H9 (cell line): ENCODE results near the gene MYMX. TPM values are rescaled to one million over a fixed set of nuclear protein-coding genes. Genes with fewer than 3 reads are reported as not detected.

Experiments
- DNase-seq: peaks from one replicate; pipeline ENCODE4 v3.0.0-alpha.2; 2017
- H2AFZ ChIP-seq: one replicate; pipeline ENCODE4 v1.6.1; 2013; ENCODE audit warnings: mild to moderate bottlenecking, low read length, control low read depth, moderate library complexity
- H2AK5ac ChIP-seq: 2 replicates; pipeline ENCODE4 v1.6.1; 2013; ENCODE audit warnings: low read length, control low read depth, mixed read lengths; ENCODE audit not compliant: insufficient read length
- H2BK120ac ChIP-seq: one replicate; pipeline ENCODE4 v1.6.1; 2013; ENCODE audit warnings: low read depth, mild to moderate bottlenecking, low read length, control low read depth, inconsistent platforms; ENCODE audit not compliant: poor library complexity, severe bottlenecking
- H2BK12ac ChIP-seq: 2 replicates; pipeline ENCODE4 v1.6.1; 2013; ENCODE audit warnings: low read length, control low read depth, mixed read lengths, low read depth; ENCODE audit not compliant: insufficient read length
- H2BK15ac ChIP-seq: 2 replicates; pipeline ENCODE4 v1.6.1; 2013; ENCODE audit warnings: low read depth, low read length, control low read depth
- H2BK20ac ChIP-seq: one replicate; pipeline ENCODE4 v1.6.1; 2013; ENCODE audit warnings: low read depth, mild to moderate bottlenecking, low read length, control low read depth, inconsistent platforms; ENCODE audit not compliant: poor library complexity, severe bottlenecking
- H2BK5ac ChIP-seq: 2 replicates; pipeline ENCODE4 v1.6.1; 2013; ENCODE audit warnings: low read length, control low read depth, mixed read lengths; ENCODE audit not compliant: insufficient read length
- H3K14ac ChIP-seq: 2 replicates; pipeline ENCODE4 v1.6.1; 2013; ENCODE audit warnings: low read length, control low read depth; ENCODE audit not compliant: insufficient read depth
- H3K18ac ChIP-seq: 2 replicates; pipeline ENCODE4 v1.6.1; 2013; ENCODE audit warnings: low read depth, mild to moderate bottlenecking, mixed read lengths, low read length, control low read depth; ENCODE audit not compliant: insufficient read length
- H3K23ac ChIP-seq: 2 replicates; pipeline ENCODE4 v1.6.1; 2013; ENCODE audit warnings: low read length, control low read depth, mixed read lengths, low read depth; ENCODE audit not compliant: insufficient read length
- H3K23me2 ChIP-seq: 2 replicates; pipeline ENCODE4 v1.6.1; 2013; ENCODE audit warnings: low read depth, mild to moderate bottlenecking, mixed read lengths, low read length, control low read depth; ENCODE audit not compliant: insufficient read length, poor library complexity, severe bottlenecking
- H3K27ac ChIP-seq: 2 replicates; pipeline ENCODE4 v1.5.1; 2013; ENCODE audit warnings: low read length, control low read depth, mixed read lengths, low read depth; ENCODE audit not compliant: insufficient read length
- H3K27me3 ChIP-seq: 2 replicates; pipeline ENCODE4 v1.6.1; 2013; ENCODE audit warnings: low read length, control low read depth, inconsistent platforms; ENCODE audit not compliant: insufficient read depth
- H3K4ac ChIP-seq: 2 replicates; pipeline ENCODE4 v1.6.1; 2013; ENCODE audit warnings: low read depth, mild to moderate bottlenecking, control low read depth, inconsistent platforms, low read length, moderate library complexity
- H3K4me1 ChIP-seq: 2 replicates; pipeline ENCODE4 v1.6.1; 2013; ENCODE audit warnings: low read length, control low read depth, inconsistent platforms; ENCODE audit not compliant: insufficient read depth
- H3K4me2 ChIP-seq: 2 replicates; pipeline ENCODE4 v1.6.1; 2013; ENCODE audit warnings: low read length, control low read depth, mixed read lengths; ENCODE audit not compliant: insufficient read length, insufficient read depth
- H3K56ac ChIP-seq: 2 replicates; pipeline ENCODE4 v1.6.1; 2013; ENCODE audit warnings: low read depth, mild to moderate bottlenecking, mixed read lengths, low read length, control low read depth; ENCODE audit not compliant: insufficient read length
- H3K79me1 ChIP-seq: 2 replicates; pipeline ENCODE4 v1.6.1; 2013; ENCODE audit warnings: low read depth, mild to moderate bottlenecking, moderate library complexity, low read length, control low read depth, inconsistent platforms; ENCODE audit not compliant: insufficient read depth, poor library complexity, severe bottlenecking
- H3K79me2 ChIP-seq: 2 replicates; pipeline ENCODE4 v1.6.1; 2013; ENCODE audit warnings: low read length, control low read depth, inconsistent platforms; ENCODE audit not compliant: insufficient read depth
- H3K9ac ChIP-seq: 2 replicates; pipeline ENCODE4 v1.6.1; 2013; ENCODE audit warnings: low read length, control low read depth, mixed read lengths; ENCODE audit not compliant: insufficient read length; ENCODE audit errors: extremely low read depth
- H3K9me3 ChIP-seq: one replicate; pipeline ENCODE4 v1.6.1; 2013; ENCODE audit warnings: low read depth, low read length, inconsistent platforms; ENCODE audit not compliant: control insufficient read depth
- H3T11ph ChIP-seq: one replicate; pipeline ENCODE4 v1.6.1; 2013; ENCODE audit warnings: mild to moderate bottlenecking, low read length, control low read depth, inconsistent platforms
- H4K20me1 ChIP-seq: one replicate; pipeline ENCODE4 v1.6.1; 2013; ENCODE audit not compliant: control insufficient read depth, insufficient read length, insufficient read depth
- H4K5ac ChIP-seq: 2 replicates; pipeline ENCODE4 v1.6.1; 2013; ENCODE audit warnings: low read depth, mild to moderate bottlenecking, mixed read lengths, low read length, control low read depth; ENCODE audit not compliant: insufficient read length
- H4K8ac ChIP-seq: replicated peaks from 2 replicates; pipeline ENCODE4 v1.6.1; 2013; ENCODE audit warnings: low read length, control low read depth, mixed read lengths, low read depth; ENCODE audit not compliant: insufficient read length
- H4K91ac ChIP-seq: 2 replicates; pipeline ENCODE4 v1.6.1; 2013; ENCODE audit warnings: low read depth, mild to moderate bottlenecking, moderate library complexity, mixed read lengths, low read length, control low read depth; ENCODE audit not compliant: insufficient read length
- H3K27ac Mint-ChIP-seq, 3 experiments: 2 replicates in 2 of 3; 3 replicates in 1 of 3; pipeline ENCODE4 v1.8.0; 2020 to 2021; ENCODE audit warnings: mixed read lengths in 3 of 3, mild to moderate bottlenecking in 1 of 3, moderate library complexity in 1 of 3
- H3K27me3 Mint-ChIP-seq: 2 replicates; pipeline ENCODE4 v1.8.0; 2021; ENCODE audit warnings: low read depth, mild to moderate bottlenecking, moderate library complexity, mixed read lengths
- H3K36me3 Mint-ChIP-seq, 3 experiments: 2 replicates in 2 of 3; 3 replicates in 1 of 3; pipeline ENCODE4 v1.8.0; 2020 to 2021; ENCODE audit warnings: low read depth in 3 of 3, mixed read lengths in 3 of 3; ENCODE audit not compliant: insufficient read depth in 1 of 3
- H3K4me1 Mint-ChIP-seq, 2 experiments: 2 replicates each; pipeline ENCODE4 v1.8.0; 2020; ENCODE audit warnings: mixed read lengths in 2 of 2
- H3K4me3 Mint-ChIP-seq, 2 experiments: 2 replicates in 1 of 2; 3 replicates in 1 of 2; pipeline ENCODE4 v1.8.0; 2020 to 2021; ENCODE audit warnings: mild to moderate bottlenecking in 2 of 2, mixed read lengths in 2 of 2, moderate library complexity in 1 of 2
- H3K9me3 Mint-ChIP-seq, 2 experiments: 2 replicates in 1 of 2; 3 replicates in 1 of 2; pipeline ENCODE4 v1.8.0; 2020; ENCODE audit warnings: mild to moderate bottlenecking in 2 of 2, mixed read lengths in 2 of 2, moderate library complexity in 1 of 2
- WGBS: extraction: QIAGEN DNeasy Blood & Tissue Kit; methylation state at CpG from one replicate; pipeline ENCODE4 v1.1.7; 2013; ENCODE audit warnings: missing lambda C conversion rate, low lambda C conversion rate, mixed read lengths; ENCODE audit not compliant: insufficient read length; ENCODE audit errors: extremely low coverage; 5-methylcytosine and 5-hydroxymethylcytosine counted together
- total RNA-seq: library from RNA; stranded (reverse); gene quantifications from 2 replicates; pipeline ENCODE4 v1.2.1, GENCODE V29; 2021
- TF ChIP-seq, protein P1 (sequence below): fragments of 200-600 bp; sonication (generic); conservative IDR thresholded peaks from 3 replicates; pipeline ENCODE4 v1.8.0; 2021; ENCODE audit warnings: antibody characterized with exemption, mild to moderate bottlenecking

MYMX gene
- total RNA-seq, 1 experiment from 2014 or later = 1.1 TPM

DNA sequence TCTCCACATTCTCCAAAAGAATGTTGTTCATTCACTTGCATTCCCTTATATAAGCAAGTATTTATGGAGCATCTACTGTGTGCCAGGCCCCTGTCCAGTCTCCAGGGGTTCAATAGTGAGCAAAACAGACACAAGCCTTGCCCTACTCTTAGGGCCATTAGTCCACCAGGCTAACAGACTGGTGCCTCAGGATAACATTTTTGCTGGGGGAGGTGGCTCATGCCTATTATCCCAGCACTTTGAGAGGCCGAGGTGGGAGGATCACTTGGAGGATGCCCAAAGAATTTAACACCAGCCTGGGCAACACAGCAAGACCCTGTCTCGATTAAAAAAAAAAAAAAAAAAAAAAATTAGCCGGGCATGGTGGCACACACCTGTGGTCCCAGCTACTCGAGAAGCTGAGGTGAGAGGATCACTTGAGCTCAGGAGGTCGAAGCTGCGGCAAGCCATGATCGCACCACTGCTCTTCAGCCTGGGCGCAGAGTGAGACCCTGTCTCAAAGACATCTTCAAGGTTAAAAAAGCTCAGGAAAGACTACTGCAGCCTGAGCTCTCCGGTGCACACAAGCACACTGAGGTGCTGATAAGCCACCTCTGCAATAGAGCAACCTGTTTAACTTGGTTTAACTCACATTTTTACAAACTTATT, 38.2 kb upstream of the MYMX start:
- TF ChIP-seq, protein P1, sequence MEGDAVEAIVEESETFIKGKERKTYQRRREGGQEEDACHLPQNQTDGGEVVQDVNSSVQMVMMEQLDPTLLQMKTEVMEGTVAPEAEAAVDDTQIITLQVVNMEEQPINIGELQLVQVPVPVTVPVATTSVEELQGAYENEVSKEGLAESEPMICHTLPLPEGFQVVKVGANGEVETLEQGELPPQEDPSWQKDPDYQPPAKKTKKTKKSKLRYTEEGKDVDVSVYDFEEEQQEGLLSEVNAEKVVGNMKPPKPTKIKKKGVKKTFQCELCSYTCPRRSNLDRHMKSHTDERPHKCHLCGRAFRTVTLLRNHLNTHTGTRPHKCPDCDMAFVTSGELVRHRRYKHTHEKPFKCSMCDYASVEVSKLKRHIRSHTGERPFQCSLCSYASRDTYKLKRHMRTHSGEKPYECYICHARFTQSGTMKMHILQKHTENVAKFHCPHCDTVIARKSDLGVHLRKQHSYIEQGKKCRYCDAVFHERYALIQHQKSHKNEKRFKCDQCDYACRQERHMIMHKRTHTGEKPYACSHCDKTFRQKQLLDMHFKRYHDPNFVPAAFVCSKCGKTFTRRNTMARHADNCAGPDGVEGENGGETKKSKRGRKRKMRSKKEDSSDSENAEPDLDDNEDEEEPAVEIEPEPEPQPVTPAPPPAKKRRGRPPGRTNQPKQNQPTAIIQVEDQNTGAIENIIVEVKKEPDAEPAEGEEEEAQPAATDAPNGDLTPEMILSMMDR = no peak
- no peaks in the 10 kb centered on the region for H3K79me1 ChIP-seq
- H4K91ac ChIP-seq = no peak overlapping the region
- H4K20me1 ChIP-seq = no peaks in the 10 kb centered on the region
- H3K18ac ChIP-seq = no peak overlapping the region
- DNase-seq = no peak
- no peak overlapping the region for H2BK15ac ChIP-seq
- H3K36me3 Mint-ChIP-seq = no peaks in the 10 kb centered on the region; a peak in 1 of 7 replicates
- no peak overlapping the region for H3K4me2 ChIP-seq
- no peak overlapping the region for H2BK120ac ChIP-seq
- no peak overlapping the region for H3K56ac ChIP-seq
- no peak overlapping the region for H3K9ac ChIP-seq
- H2BK20ac ChIP-seq = no peak overlapping the region
- no peak overlapping the region for H4K5ac ChIP-seq
- H3K27me3 Mint-ChIP-seq = no peaks in the 10 kb centered on the region; the same call in none of the 2 replicates
- H4K8ac ChIP-seq = no peak overlapping the region
- H3K27ac Mint-ChIP-seq = peak overlapping the region in 1 of 3 experiments; percentile 62; a peak in 1 of 7 replicates
- H2AFZ ChIP-seq = no peak overlapping the region
- H3K27ac ChIP-seq = no peak overlapping the region
- H2BK12ac ChIP-seq = no peak overlapping the region
- H3K4me3 Mint-ChIP-seq = no peak overlapping the region
- WGBS = no CpG with 5 or more reads among the region's 9 CpGs
- H3K23ac ChIP-seq = no peak overlapping the region
- no peaks in the 10 kb centered on the region for H3K79me2 ChIP-seq
- H2AK5ac ChIP-seq = no peak overlapping the region
- H3T11ph ChIP-seq = no peak overlapping the region
- no peak overlapping the region for H2BK5ac ChIP-seq
- H3K9me3 ChIP-seq = no peaks in the 10 kb centered on the region
- H3K9me3 Mint-ChIP-seq = no peaks in the 10 kb centered on the region
- H3K4me1 Mint-ChIP-seq = peaks cover 12 to 14% of the 10 kb centered on the region in 2 experiments
- no peaks in the 10 kb centered on the region for H3K23me2 ChIP-seq
- no peak overlapping the region for H3K14ac ChIP-seq
- no peak overlapping the region for H3K4ac ChIP-seq
- peaks cover 3% of the 10 kb centered on the region; the same call in 1 of the 2 replicates for H3K4me1 ChIP-seq
- no peaks in the 10 kb centered on the region for H3K27me3 ChIP-seq
